Spleen (tissue), 13 donors: ENCODE measurements around the gene DUS2. TPM values are rescaled to one million over a fixed set of nuclear protein-coding genes. Genes with fewer than 3 reads are reported as not detected.

Experiments used
- DNase-seq: peaks from one replicate; pipeline ENCODE4 v3.0.0-alpha.2; 2020
- H3K27ac ChIP-seq, 8 donors: fragments of 200-600 bp; sonication (generic) in 7 of 8; 1 replicate in 4 of 8; 2 replicates in 4 of 8; pipeline versions ENCODE4 v1.5.0 to v1.8.0; 2016 to 2021; ENCODE audit warnings: inconsistent platforms in 4 of 8, mild to moderate bottlenecking in 4 of 8, moderate library complexity in 1 of 8
- H3K27me3 ChIP-seq, 7 donors: fragments of 200-600 bp; sonication (generic) in 6 of 7; replicated peaks in 1 of 7; 1 replicate in 4 of 7; 2 replicates in 3 of 7; pipeline versions ENCODE4 v1.5.0 to v1.8.0; 2016 to 2021; ENCODE audit warnings: inconsistent platforms in 3 of 7, mild to moderate bottlenecking in 1 of 7
- H3K36me3 ChIP-seq, 6 donors: fragments of 200-600 bp; sonication (generic) in 5 of 6; 1 replicate in 4 of 6; 2 replicates in 2 of 6; pipeline versions ENCODE4 v1.5.0 to v1.8.0; 2016 to 2021; ENCODE audit warnings: inconsistent platforms in 2 of 6
- H3K4me1 ChIP-seq, 6 donors: fragments of 200-600 bp; sonication (generic) in 5 of 6; 1 replicate in 3 of 6; 2 replicates in 3 of 6; pipeline versions ENCODE4 v1.5.0 to v1.8.0; 2016 to 2021; ENCODE audit warnings: inconsistent platforms in 3 of 6
- H3K4me3 ChIP-seq, 8 donors: fragments of 200-600 bp; sonication (generic) in 7 of 8; 1 replicate in 4 of 8; 2 replicates in 4 of 8; pipeline versions ENCODE4 v1.5.0 to v1.8.0; 2016 to 2021; ENCODE audit warnings: inconsistent platforms in 4 of 8, mild to moderate bottlenecking in 4 of 8, moderate library complexity in 2 of 8
- H3K9me3 ChIP-seq, 8 donors: fragments of 200-600 bp; sonication (generic) in 7 of 8; 1 replicate in 4 of 8; 2 replicates in 4 of 8; pipeline versions ENCODE4 v1.5.0 to v1.8.0; 2016 to 2021; ENCODE audit warnings: inconsistent platforms in 4 of 8
- POLR2A ChIP-seq, 3 donors: fragments of 450-650 bp; IDR thresholded peaks; one replicate each; pipeline ENCODE4 v1.5.1; 2017; ENCODE audit warnings: antibody characterized with exemption in 3 of 3, mild to moderate bottlenecking in 1 of 3
- POLR2AphosphoS5 ChIP-seq, 3 donors: sonication (generic); formaldehyde crosslinking; IDR thresholded peaks; one replicate each; pipeline ENCODE4 v1.5.1; 2017; ENCODE audit warnings: antibody characterized with exemption in 3 of 3
- WGBS, 5 donors: extraction: QIAGEN DNeasy Blood & Tissue Kit in 3 of 5; methylation state at CpG; one replicate each; pipeline versions ENCODE4 v1.1.5 to v1.1.7; 2013 to 2018; 5-methylcytosine and 5-hydroxymethylcytosine counted together
- intact Hi-C: fragments of 100-400 bp; cut with DNase I; formaldehyde crosslinking; loops from one replicate; pipeline ENCODE4 v1.15.0; 2023; ENCODE audit warnings: low total_unique reads
- long read RNA-seq, 2 donors: transcript quantifications; one replicate each; lab custom pipeline, GENCODE V29; 2026
- polyA plus RNA-seq, 3 donors: library from polyadenylated mRNA; stranded (reverse); fragments of 200-250 nt; gene quantifications; one replicate each; pipeline ENCODE4 v1.2.1, GENCODE V29; 2013
- total RNA-seq, 7 donors: library from RNA; depleted of rRNA in 3 of 7; stranded (reverse); fragments of >200 nt in 3 of 7; fragmentation: NEBNext Ultra II Directional in 4 of 7; extraction: Animal tissue kit (Norgen Biotek cat#: 25700) in 4 of 7; gene quantifications; one replicate each; pipeline versions ENCODE4 v1.1.0 to v1.2.1, GENCODE V29; 2016 to 2021
- TF ChIP-seq, protein P1 (sequence below), 11 experiments: fragments of 200-600 bp in 7 of 11; fragments of 450-650 bp in 4 of 11; sonication (generic) in 4 of 11; IDR thresholded peaks in 8 of 11; conservative IDR thresholded peaks in 3 of 11; 1 replicate in 7 of 11; 2 replicates in 4 of 11; pipeline versions ENCODE4 v1.4.0 to v1.8.0; 2016 to 2021; ENCODE audit warnings: antibody characterized with exemption in 11 of 11, inconsistent platforms in 4 of 11, mild to moderate bottlenecking in 1 of 11
- donor health status: healthy with polysubstance abuse.
- donor health status: DM: no; HTN: no; CAD: no; lungs with moderate emphysema.
- donor health status: DM: no; HTN: no; CAD: no.
- donor health status: Bipolar disorder and iron deficiency.
- donor health status: healthy.
- donor health status: DM: no; HTN: no; CAD: no.
- donor health status: DM: yes; HTN: yes; CAD: no.

The DUS2 gene
- 10 to 100 TPM; 22.3 to 31.7 (median 27.6) TPM for total RNA-seq
- 10 to 100 TPM; 17.4 to 28.8 (median 25.2) TPM for polyA plus RNA-seq
- long read RNA-seq, donor 1, partial matches to known transcripts: 0 of 1 reads
- long read RNA-seq, donor 1, other reads (novel, unspliced or antisense): 0 of 1 reads
- long read RNA-seq, donor 2, partial matches to known transcripts: 0 of 3 reads
- long read RNA-seq, donor 2, other reads (novel, unspliced or antisense): 0 of 3 reads

DNA sequence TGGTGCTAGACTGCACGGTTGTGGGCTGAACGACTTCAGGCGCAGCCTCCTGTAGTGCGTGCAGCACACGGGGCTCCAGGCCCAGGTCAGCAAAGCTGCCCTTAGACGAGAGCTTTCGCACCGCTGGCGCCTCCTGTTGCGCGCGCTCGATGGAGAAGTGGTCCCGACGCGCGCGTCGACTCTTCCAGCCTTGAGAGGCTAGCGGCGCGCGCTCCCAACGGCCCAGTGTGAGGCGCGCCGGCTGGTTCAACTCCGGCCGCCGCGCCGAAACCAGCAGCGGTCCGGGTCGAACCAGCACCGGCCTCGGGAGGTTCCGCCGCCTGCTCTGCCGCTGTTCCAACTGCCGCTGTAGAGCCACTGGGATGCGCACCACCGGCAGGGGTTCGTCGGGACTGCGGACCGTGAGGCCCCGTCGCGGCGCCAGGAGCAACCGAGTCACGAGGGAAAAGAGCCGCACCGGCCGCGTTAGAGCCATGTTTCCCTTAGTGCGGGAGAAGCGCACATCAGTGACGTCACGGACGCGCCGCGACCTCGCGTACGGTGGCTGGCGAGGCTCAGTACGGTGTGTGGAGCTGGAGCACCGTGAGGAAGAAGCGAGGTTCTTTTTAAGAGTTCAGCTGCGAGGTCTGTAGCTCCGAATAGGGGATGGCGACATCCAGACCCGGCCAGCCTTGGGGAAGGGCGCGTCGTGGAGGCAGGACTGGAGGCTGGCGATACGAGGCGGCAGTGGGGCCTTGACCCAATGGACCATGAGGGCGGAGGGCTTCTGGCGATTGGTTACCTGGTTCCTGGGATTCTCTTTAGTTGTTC, at the start of gene DUS2, which contains the start of gene DDX28:
DUS2 (plus strand) TSS at position 557 of the 810 bp plus-strand sequence. CDS start 14,740 bp downstream, outside the sequence.
DDX28 (minus strand) TSS at position 505 of the 810 bp plus-strand sequence; CDS start at position 475, 30 bp downstream.
- Histone ChIP-seq H3K36me3 (peaks cover 0 to 38% (median 7%) of the 10 kb centered on the region in 6 donors), H3K9me3 (no peaks in the 10 kb centered on the region), H3K27ac (peak within 1 kb of the TSS; percentile 79 to 94 (median 89)), H3K4me1 (peaks cover 25 to 49% (median 31%) of the 10 kb centered on the region in 6 donors), H3K27me3 (no peaks in the 10 kb centered on the region), H3K4me3 (peak within 1 kb of the TSS; percentile 91 to 100 (median 100))
- TF ChIP-seq, protein P1, sequence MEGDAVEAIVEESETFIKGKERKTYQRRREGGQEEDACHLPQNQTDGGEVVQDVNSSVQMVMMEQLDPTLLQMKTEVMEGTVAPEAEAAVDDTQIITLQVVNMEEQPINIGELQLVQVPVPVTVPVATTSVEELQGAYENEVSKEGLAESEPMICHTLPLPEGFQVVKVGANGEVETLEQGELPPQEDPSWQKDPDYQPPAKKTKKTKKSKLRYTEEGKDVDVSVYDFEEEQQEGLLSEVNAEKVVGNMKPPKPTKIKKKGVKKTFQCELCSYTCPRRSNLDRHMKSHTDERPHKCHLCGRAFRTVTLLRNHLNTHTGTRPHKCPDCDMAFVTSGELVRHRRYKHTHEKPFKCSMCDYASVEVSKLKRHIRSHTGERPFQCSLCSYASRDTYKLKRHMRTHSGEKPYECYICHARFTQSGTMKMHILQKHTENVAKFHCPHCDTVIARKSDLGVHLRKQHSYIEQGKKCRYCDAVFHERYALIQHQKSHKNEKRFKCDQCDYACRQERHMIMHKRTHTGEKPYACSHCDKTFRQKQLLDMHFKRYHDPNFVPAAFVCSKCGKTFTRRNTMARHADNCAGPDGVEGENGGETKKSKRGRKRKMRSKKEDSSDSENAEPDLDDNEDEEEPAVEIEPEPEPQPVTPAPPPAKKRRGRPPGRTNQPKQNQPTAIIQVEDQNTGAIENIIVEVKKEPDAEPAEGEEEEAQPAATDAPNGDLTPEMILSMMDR (IDR thresholded peaks at IDR 0.05 in 8 of 11, conservative IDR thresholded peaks at IDR 0.05 in 3 of 11): peak in 3 of 11 experiments; percentile 15 to 35 (median 18)
- peak in 1 of 3 donors; percentile 46 for TF ChIP-seq POLR2A (IDR thresholded peaks at IDR 0.05)
- peak; percentile 99 for TF ChIP-seq POLR2AphosphoS5 (IDR thresholded peaks at IDR 0.05)
- intact Hi-C loops: no loop called here
- DNase-seq: peak; percentile 98
- 0 to 1% (median 0%) methylated on average over 41 to 84 of the region's 84 CpGs for WGBS, 5 donors

GRCh38 chr16:67975321-67976105, 47.6 kb upstream of the DUS2 start:
- Histone ChIP-seq H3K4me3 (no peak overlapping the region), H3K9me3 (no peaks in the 10 kb centered on the region), H3K27me3 (no peaks in the 10 kb centered on the region), H3K4me1 (no peaks in the 10 kb centered on the region), H3K36me3 (no peaks in the 10 kb centered on the region), H3K27ac (no peak overlapping the region)
- intact Hi-C loops: no loop called here
- WGBS, 5 donors: 65 to 77% (median 74%) methylated on average over 14 of the region's 14 CpGs
- peak; percentile 66 for DNase-seq
- TF ChIP-seq POLR2AphosphoS5 (IDR thresholded peaks at IDR 0.05): no peak
- TF ChIP-seq, protein P1 (IDR thresholded peaks at IDR 0.05 in 8 of 11, conservative IDR thresholded peaks at IDR 0.05 in 3 of 11): no peak

- no peak for DNase-seq
- WGBS, 5 donors: 90 to 100% (median 98%) methylated on average over 1 to 2 of the region's 2 CpGs
- H3K27ac ChIP-seq: no peak overlapping the region
- intact Hi-C loops: no loop called here
- no peaks in the 10 kb centered on the region for H3K36me3 ChIP-seq
- no peaks in the 10 kb centered on the region for H3K9me3 ChIP-seq
- H3K4me3 ChIP-seq: no peak overlapping the region
- TF ChIP-seq POLR2AphosphoS5 (IDR thresholded peaks at IDR 0.05): no peak
- TF ChIP-seq, protein P1 (IDR thresholded peaks at IDR 0.05 in 8 of 11, conservative IDR thresholded peaks at IDR 0.05 in 3 of 11): no peak
- TF ChIP-seq POLR2A (IDR thresholded peaks at IDR 0.05): no peak
- no peaks in the 10 kb centered on the region for H3K27me3 ChIP-seq
- no peaks in the 10 kb centered on the region for H3K4me1 ChIP-seq
Observed at GRCh38 chr16:67976205-67976604, 46.9 kb upstream of the DUS2 start.
